Fibroblast of mammary gland (primary cell): ENCODE results near the gene RASA3.
"Not testable (repeated sequence)": the region's sequence is repeated elsewhere in the genome, so short reads cannot be mapped to it uniquely, and the experiment has no call there.

Experiments used
- DNase-seq: peaks from one replicate; pipeline ENCODE4 v3.0.0-alpha.2; 2010; ENCODE audit warnings: low read depth
- H3K4me3 ChIP-seq: 2 replicates; pipeline ENCODE4 v1.5.1; 2011; ENCODE audit warnings: low read depth, mild to moderate bottlenecking, low read length, moderate library complexity; ENCODE audit not compliant: control insufficient read depth
- TF ChIP-seq, protein P1 (sequence below): conservative IDR thresholded peaks from 2 replicates; pipeline ENCODE4 v1.5.1; 2011; ENCODE audit warnings: low read depth, low read length, inconsistent platforms; ENCODE audit not compliant: control insufficient read depth, insufficient read depth

Gene RASA3

DNA sequence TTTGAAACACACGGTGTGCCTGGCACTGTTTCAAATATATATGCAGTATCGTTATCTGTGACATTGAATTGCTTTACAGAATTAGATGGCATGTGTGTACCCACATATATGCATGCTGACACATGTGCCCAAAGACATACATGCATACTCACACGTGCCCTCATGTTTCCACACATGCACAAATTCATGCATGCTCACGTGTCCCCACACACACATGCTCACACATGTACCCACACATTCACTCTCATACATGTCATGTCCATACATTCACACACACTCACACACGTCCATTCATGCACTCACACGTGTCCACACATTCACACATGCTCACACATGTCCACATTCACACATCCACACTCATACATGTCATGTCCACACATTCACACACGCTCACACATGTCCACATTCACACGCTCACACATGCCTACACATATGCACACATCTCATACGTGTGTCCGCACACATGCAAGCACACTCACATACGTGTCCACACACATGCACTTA is 140.7 kb downstream of the RASA3 start:
- no peak for DNase-seq
- H3K4me3 ChIP-seq = no peak overlapping the region
- TF ChIP-seq, protein P1, sequence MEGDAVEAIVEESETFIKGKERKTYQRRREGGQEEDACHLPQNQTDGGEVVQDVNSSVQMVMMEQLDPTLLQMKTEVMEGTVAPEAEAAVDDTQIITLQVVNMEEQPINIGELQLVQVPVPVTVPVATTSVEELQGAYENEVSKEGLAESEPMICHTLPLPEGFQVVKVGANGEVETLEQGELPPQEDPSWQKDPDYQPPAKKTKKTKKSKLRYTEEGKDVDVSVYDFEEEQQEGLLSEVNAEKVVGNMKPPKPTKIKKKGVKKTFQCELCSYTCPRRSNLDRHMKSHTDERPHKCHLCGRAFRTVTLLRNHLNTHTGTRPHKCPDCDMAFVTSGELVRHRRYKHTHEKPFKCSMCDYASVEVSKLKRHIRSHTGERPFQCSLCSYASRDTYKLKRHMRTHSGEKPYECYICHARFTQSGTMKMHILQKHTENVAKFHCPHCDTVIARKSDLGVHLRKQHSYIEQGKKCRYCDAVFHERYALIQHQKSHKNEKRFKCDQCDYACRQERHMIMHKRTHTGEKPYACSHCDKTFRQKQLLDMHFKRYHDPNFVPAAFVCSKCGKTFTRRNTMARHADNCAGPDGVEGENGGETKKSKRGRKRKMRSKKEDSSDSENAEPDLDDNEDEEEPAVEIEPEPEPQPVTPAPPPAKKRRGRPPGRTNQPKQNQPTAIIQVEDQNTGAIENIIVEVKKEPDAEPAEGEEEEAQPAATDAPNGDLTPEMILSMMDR = no peak

DNA sequence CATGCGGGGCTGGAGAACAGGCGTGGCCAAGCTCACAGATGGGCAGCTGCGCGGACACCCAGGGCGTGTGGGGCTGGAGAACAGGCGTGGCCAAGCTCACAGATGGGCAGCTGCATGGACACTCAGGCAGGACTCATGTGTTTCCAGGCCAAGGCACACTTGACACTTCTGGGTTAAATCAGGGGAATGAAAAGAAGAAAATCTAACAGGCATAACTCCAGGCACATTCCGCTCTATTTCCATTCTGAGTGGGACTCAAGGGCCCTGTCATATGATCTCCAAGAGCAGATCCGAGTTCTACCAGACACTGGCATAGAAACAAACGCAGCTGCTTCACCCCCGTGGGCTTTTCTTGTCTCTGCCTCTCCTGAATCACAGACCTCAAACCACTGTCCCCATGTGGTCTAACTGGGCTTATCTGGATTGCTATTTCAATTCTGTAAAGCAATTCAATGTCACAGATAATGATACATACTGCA is 141.2 kb downstream of the RASA3 start:
- TF ChIP-seq, protein P1 = no peak

DNA sequence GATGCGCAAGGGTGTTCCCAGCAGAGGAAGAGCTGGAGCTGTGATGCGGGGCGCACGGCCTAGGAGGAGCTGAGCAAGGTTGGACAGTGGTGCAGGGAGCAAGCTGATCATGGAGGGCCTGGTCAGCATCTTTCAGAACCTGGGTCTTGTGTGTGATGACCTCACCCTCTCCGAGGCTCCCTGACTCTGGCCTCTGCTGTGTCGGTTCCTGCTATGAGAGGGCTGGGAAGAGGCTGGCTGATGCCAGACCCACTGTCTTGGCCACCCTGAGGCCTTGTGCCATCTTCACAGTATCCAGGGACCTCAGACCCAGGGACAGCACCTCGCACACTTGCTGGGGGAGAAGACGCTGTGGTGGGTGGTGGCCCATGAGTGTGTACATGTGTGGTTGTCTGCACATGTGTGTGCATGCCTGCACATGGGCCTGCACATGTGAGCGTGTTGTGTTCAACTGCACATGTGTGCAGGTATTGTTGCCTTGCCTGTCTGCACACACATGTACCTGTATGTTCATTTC is 142.0 kb downstream of the RASA3 start:
- TF ChIP-seq, protein P1 = no peak
- no peak for DNase-seq
- H3K4me3 ChIP-seq = no peak overlapping the region

More for the DNA sequence above, 141.2 kb downstream of the RASA3 start:
- no peak overlapping the region for H3K4me3 ChIP-seq
- no peak for DNase-seq

DNA sequence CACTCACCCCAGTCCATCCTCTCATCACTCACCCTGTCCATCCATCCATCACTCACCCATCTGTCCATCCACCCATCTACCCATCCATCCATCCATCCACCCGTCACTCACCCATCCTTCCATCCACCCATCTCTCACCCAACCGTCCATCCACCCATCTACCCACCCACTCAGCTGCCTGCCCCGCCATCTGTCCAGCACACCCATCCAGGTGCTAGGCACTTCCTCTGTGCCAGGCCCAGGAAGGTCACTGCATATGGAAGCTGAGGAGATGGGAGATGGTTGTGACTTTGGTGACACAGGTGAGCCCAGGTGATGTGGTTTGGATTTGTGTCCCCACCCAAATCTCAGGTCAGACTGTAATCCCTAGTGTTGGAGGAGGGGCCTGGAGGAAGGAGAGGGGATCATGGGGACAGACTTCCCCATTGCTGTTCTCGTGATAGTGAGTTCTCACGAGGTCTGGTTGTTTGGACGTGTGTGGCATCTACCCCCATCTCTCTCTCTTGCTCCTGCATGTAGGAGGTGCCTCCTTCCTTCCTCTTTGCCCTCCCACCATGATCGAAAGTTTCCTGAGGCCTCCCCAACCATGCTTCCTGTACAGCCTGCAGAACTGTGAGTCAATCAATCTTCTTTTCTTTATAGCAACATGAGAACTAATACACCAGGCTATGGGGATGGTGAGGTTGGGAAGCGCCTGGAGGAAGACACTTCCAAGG is 142.7 kb downstream of the RASA3 start:
- TF ChIP-seq, protein P1 = no peak
- no peak for DNase-seq
- H3K4me3 ChIP-seq = no peak overlapping the region

DNA sequence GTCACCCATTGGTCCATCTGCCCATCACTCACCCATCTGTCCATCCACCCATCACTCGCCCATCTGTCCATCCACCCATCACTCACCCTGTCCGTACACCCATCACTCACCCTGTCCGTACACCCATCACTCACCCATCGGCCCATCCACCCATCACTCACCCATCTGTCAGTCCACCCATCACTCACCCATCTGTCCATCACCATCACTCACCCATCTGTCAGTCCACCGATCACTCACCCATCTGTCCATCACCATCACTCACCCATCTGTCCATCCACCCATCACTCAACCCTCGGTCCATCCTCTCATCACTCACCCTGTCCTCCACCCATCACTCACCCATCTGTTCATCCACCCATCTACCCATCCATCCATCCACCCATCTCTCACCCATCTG is 143.6 kb downstream of the RASA3 start:
- DNase-seq, H3K4me3 ChIP-seq: not testable (repeated sequence)

DNA sequence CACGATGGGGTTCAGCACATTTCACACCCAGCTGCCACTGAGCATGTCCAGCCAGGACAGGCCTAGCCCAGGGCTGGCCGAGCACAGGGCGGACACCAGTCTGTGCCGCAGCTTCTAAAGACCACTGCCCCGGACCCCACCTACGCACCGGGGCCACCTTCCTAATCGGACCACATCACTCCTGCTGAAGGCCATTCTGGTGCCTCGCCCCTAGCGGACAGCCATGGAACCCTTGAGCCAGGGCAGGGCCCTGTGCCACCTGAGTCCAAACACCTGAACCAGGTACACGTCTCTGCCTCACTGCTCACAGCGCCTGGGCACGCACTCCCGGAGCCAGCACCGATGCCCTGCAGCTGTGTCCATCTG is 150.1 kb downstream of the RASA3 start:
- H3K4me3 ChIP-seq = no peak overlapping the region
- DNase-seq = no peak
- TF ChIP-seq, protein P1 = no peak

DNA sequence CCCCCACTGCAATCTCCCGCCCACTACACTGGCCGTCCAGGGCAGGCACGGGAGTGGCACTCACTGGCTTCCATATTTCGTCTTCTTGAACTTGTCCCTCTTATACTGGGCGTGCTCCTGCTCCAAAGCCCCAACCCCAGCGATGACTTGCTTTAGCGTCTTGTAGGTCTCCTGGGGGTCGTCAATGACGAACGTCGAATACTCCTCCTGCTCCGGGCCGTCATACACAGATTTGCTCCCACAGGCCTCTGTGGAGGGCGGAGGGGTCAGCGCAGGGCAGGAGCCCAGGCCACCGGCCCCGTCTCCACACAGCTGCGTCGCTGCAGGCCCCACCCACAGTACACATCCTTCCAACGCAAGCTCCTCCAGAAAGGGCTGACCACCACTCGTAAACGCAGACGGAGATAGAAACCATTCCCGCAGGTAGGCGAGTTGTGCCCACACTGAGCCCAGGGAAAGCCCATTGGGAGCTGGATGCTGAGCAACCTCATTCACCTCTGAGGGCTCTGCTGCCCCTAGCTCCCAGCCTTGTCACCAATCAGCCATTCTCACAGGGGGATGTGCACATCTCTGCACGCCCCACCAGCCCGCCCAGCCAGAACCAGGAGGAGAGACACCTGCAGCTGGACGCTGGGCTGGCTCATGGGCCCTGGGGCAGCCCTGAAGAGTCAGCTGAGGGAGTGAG is 150.7 kb downstream of the RASA3 start:
- H3K4me3 ChIP-seq = no peak overlapping the region
- TF ChIP-seq, protein P1 = no peak
- no peak for DNase-seq
